GM12801 (cell line): ENCODE measurements around the gene AFF1.

Experiments used
- TF ChIP-seq, protein P1 (sequence below): IDR thresholded peaks from one replicate; pipeline ENCODE4 v1.5.1; 2011; ENCODE audit warnings: control low read depth; ENCODE audit not compliant: insufficient read length; ENCODE audit errors: extremely low read depth

Gene AFF1

DNA sequence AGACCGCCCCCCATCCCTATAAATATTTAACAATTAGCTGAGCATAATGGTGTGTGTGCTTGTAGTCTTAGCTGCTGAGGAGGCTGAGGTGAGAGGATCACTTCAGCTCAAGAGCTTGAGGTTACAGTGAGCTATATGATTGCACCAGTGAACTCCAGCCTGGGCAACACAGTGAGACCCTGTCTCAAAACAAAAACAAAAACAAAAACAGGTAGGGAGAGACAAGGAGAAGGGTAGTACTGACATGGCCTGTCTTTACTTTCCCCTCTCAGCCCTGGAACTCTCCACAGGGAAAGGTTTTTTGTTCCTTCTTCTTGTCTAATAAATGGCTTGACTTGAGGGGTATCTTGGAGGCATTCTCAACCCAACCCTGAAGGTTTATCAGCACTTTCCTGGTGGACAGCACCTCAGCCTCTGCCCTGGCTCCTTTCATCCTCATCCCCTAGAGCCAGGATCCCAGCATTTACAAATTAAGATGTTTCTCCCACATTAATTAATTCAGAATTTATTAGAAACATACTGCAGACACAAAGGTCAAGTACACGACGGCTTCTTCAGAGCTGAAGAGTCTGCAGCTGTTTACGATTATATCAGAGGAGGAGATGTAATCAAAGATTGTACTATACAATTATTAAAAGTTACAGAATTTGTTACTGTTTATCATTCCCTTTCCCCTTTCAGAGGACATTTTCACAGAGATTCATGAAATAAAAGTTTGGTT, 131.8 kb downstream of the AFF1 start:
- TF ChIP-seq, protein P1, sequence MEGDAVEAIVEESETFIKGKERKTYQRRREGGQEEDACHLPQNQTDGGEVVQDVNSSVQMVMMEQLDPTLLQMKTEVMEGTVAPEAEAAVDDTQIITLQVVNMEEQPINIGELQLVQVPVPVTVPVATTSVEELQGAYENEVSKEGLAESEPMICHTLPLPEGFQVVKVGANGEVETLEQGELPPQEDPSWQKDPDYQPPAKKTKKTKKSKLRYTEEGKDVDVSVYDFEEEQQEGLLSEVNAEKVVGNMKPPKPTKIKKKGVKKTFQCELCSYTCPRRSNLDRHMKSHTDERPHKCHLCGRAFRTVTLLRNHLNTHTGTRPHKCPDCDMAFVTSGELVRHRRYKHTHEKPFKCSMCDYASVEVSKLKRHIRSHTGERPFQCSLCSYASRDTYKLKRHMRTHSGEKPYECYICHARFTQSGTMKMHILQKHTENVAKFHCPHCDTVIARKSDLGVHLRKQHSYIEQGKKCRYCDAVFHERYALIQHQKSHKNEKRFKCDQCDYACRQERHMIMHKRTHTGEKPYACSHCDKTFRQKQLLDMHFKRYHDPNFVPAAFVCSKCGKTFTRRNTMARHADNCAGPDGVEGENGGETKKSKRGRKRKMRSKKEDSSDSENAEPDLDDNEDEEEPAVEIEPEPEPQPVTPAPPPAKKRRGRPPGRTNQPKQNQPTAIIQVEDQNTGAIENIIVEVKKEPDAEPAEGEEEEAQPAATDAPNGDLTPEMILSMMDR: no peak

DNA sequence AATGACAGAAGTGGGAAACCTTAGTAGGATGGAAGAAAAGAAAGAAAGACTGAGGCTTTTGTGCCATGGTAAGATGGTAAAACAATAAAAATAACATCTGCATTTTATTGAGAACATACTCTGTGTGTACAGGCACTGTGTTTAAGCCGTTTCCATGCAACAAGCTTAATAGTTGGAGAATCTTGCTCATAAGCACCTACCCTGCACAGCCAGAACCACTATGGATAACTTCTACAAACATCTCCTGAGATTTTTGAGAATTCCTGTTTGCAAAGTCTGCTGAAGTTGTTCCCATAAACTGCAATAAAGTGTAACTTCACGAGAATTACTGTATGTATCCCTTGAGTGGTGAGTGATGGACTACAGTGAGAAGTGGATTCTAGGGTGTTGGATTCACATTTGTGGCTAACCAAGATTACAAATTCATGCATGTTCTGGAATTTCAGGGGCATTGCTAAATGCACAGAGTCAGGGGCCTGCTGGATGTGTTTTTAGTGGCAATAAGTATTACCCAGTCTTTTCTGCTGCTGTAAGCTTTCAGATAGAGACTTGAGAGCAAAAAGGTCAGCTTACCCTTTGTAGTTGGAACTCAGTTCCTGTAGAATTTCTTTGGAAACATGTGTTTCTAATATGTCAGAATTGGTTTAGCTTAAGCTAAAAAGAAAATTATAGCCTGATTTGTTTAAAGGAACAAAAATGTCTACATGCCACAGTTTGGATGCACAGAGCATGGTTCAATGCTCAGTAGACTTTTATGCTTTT, 132.5 kb downstream of the AFF1 start:
- TF ChIP-seq, protein P1: no peak

DNA sequence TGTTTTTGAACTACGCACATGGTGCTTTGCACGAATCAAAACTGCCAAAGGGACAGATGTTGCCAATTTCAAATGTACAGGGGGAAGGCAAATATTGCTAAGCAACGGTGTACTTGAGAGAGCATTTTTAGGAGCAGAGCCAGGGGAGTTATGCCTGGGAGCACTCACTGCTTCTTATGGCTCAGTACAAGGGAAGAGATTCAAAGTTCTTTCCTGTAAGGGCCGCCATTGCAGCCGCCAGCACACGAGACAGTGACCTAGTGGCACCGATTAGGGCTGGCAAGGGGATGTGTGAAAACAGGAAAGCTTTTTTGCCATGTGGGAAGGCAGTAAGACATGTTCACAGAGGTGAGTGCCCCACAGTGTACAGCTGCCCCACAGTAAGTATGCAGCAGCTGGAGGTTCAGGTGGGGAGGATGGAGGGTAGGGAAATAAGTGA, 133.8 kb downstream of the AFF1 start:
- TF ChIP-seq, protein P1: no peak

DNA sequence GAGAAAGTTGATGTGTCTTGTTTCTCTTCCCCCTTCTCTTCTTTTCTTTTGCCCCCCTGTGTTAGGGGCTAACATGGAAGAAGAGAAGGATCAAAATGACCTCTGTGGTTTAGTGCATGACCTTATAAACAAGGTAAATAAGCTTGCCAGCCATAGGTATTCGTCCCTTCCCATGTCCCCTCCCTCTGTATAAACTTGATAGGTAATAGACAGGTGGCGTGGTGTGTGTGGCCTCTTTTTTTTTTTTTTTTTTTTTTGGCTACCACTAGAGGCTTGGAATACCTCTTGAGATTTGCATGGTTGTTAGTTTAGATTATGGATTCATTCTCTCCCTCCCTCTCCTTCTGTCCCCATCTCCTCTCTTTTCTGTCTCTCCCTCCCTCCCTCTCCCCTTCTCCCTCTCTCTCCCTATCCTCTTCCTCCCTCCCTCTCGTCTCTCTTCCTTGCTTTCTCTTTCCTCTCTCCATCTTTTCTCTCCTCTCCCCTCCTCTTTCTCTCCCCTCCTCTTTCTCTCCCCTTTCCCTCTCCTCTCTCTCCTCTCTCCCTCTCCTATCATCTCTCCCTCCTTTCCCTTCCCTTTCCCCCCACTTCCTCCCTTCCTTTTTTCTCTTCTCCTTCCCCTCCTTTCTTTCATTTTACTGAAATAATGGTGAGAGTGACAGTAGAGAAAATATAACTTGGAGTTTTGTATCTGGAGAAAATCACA, 134.4 kb downstream of the AFF1 start:
- TF ChIP-seq, protein P1: no peak

DNA sequence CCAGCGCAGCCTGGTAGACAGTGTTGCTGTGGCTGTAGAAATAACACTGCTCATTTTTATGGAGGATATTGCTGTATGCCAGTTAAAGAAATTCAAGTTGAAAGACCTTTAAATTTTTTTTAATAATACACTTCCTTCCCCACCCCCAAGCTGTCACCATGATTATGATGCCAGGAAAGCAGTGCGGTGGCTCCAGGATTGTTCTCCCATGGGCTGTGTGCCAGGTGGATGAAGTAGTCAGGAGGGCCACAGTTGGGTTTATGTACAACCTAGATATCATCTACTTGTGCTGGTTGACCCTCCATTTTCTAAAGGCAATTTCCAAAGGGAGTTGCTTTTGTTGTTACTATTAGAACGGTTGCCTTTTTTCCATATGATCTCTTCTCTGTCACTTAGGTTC, 136.6 kb downstream of the AFF1 start:
- TF ChIP-seq, protein P1: no peak

DNA sequence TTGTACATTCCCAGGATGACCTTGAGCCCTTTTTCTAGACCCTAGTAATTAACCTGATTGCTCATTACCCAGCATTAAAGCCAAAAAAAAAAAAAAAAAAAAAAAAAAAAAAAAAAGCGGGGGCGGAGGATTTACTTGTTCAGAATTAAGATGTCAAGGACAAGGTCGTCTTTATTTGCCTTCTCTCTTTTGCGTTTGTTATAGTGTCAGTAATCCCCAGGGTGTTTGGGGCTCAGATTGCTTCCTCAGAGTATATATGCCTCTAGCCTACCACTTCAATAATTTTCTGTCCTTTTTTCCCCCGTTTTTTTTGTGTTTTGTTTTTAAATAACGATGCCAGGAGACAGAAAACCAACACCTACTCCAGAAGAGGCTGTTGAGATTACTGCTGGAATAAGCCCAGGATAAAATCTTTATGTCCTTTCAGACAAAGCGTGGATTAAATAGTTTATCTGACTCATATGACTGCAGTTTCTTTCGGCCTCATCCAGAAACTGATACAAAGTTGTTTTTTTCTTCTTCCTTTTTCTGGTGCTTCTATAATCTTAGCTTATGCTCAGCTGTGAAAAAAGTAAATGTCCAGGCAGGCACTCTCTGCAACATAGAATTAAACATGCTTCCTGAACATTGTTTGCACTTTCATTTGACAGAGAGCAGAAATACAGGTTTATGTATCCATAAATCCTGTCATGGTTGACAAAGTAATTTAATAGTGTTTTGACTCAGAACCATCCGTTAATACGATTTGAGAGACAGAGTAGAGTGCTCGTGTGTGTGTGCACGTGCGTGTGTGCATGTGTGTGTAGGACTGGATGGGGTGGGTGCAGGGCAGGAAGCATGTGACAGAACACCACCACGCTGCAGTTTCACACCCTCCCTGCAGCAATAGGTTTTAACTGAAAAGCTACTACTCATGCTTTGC, 138.6 kb downstream of the AFF1 start:
- TF ChIP-seq, protein P1: no peak

DNA sequence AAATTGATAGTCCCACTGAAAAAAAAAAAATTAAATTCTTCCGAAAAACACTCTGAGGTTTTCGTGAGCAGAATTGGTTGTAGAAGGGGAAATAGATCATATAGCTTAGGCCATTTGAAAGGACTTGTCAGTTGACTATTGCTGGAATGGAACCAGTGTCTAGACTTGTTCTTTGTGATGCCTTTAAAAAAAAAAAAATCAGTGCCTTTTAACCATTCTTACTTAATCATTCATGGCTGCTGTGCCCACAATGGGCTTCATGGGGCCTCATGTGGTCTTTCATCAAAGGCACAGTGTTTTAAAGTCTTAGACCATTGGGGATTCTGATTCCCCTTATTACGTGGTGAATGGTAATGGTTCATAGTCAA, 139.3 kb downstream of the AFF1 start:
- TF ChIP-seq, protein P1: no peak
